Bronchial epithelial cell (primary cell): ENCODE results near the gene ZNF503. TPM values are rescaled to one million over a fixed set of nuclear protein-coding genes. Genes with fewer than 3 reads are reported as not detected.

Experiments used
- DNase-seq: peaks from one replicate; pipeline ENCODE4 v3.0.0-alpha.2; 2010; ENCODE audit warnings: low read depth
- FAIRE-seq: peaks from 2 replicates; lab custom pipeline; 2011; peaks lifted over from hg19 to GRCh38; lab: Jason Lieb, UNC
- H3K27me3 ChIP-seq: 2 replicates; pipeline ENCODE4 v1.5.1; 2011; ENCODE audit warnings: low read length; ENCODE audit not compliant: control insufficient read depth, insufficient read depth
- H3K36me3 ChIP-seq: 2 replicates; pipeline ENCODE4 v1.5.1; 2011; ENCODE audit warnings: low read length; ENCODE audit not compliant: control insufficient read depth, insufficient read depth
- H3K4me3 ChIP-seq: 2 replicates; pipeline ENCODE4 v1.5.1; 2011; ENCODE audit warnings: mild to moderate bottlenecking, low read depth, low read length, control low read depth
- total RNA-seq: library from RNA; depleted of rRNA; stranded (reverse); fragments of >200 nt; gene quantifications from 2 replicates; pipeline ENCODE4 v1.2.1, GENCODE V29; 2014
- TF ChIP-seq, protein P1 (sequence below): IDR thresholded peaks from 2 replicates; pipeline ENCODE4 v1.5.1; 2011; ENCODE audit warnings: mild to moderate bottlenecking, moderate library complexity, low read length, control low read depth, inconsistent platforms; ENCODE audit not compliant: insufficient read depth, severe bottlenecking

ZNF503 gene
- total RNA-seq, 1 donor from 2014 or later = 2.1 TPM

DNA sequence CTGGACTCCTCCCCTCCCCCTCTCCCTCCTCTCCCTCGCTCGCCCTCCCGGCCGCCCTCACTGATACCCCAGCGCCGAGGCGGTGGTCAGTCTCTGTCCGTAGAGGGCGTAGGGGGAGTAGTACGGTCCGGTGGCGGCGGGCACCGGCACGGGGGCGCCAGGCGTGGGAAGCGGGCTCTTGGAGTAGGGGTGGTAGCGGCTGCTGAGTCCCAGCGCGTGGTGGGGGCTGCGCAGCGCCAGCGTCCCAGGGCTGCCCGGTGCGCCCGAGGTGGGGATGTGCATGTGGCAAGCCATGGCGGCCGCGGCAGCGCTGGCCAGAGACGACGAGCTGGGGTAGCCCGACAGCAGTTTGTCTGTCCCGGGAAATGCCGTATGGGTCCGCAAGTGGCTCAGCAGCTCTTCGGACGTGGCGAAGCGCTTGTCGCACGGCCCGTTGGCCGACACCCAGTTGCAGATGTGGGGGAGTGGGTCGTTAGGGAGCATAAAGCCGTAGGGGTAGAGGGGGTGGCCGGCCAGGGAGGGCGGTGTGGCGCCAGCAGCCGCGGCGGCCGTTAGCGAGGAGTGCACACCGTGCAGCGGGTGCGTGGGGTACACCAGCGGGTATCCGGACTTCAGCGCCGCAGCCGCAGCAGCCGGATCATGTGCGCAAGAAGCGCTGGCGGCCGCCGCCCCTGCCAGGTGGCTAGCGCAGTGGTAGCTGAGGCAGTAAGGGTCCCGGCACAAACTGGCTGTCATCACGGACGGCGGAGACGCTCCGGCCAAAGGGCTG is 2.7 kb downstream of the ZNF503 start:
- peak overlapping the region; percentile 95 for H3K4me3 ChIP-seq
- DNase-seq (no peak), FAIRE-seq (no peak)
- TF ChIP-seq, protein P1, sequence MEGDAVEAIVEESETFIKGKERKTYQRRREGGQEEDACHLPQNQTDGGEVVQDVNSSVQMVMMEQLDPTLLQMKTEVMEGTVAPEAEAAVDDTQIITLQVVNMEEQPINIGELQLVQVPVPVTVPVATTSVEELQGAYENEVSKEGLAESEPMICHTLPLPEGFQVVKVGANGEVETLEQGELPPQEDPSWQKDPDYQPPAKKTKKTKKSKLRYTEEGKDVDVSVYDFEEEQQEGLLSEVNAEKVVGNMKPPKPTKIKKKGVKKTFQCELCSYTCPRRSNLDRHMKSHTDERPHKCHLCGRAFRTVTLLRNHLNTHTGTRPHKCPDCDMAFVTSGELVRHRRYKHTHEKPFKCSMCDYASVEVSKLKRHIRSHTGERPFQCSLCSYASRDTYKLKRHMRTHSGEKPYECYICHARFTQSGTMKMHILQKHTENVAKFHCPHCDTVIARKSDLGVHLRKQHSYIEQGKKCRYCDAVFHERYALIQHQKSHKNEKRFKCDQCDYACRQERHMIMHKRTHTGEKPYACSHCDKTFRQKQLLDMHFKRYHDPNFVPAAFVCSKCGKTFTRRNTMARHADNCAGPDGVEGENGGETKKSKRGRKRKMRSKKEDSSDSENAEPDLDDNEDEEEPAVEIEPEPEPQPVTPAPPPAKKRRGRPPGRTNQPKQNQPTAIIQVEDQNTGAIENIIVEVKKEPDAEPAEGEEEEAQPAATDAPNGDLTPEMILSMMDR = no peak
- H3K27me3 ChIP-seq = no peaks in the 10 kb centered on the region
- peaks cover 6% of the 10 kb centered on the region for H3K36me3 ChIP-seq

DNA sequence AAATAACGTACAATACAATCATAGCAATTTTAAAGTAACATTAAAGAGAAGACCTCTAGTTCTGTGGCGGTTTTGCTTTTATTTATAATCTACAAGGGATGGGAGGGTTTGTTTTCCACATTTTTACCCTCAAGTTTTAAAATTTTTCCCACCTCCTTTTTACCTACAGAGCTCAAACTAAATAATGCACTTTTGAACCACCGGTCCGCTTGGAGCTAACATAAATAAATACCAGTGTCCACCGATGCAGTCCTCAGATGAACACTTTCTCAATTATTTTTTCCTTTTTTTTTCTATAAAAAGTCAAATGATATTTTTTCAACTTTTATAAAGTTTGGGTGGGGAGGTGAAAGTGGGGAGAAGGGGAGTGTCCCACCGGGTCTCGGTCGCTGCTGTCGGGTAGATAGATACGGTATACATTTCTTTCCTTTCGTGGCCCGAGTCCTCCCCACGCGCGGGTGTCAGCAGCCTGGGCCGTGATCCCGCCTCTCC is 3.3 kb downstream of the ZNF503 start:
- no peaks in the 10 kb centered on the region for H3K27me3 ChIP-seq
- no peak for DNase-seq
- H3K4me3 ChIP-seq = peak overlapping the region; percentile 95
- H3K36me3 ChIP-seq = peaks cover 6% of the 10 kb centered on the region
- TF ChIP-seq, protein P1 = no peak
- no peak for FAIRE-seq

DNA sequence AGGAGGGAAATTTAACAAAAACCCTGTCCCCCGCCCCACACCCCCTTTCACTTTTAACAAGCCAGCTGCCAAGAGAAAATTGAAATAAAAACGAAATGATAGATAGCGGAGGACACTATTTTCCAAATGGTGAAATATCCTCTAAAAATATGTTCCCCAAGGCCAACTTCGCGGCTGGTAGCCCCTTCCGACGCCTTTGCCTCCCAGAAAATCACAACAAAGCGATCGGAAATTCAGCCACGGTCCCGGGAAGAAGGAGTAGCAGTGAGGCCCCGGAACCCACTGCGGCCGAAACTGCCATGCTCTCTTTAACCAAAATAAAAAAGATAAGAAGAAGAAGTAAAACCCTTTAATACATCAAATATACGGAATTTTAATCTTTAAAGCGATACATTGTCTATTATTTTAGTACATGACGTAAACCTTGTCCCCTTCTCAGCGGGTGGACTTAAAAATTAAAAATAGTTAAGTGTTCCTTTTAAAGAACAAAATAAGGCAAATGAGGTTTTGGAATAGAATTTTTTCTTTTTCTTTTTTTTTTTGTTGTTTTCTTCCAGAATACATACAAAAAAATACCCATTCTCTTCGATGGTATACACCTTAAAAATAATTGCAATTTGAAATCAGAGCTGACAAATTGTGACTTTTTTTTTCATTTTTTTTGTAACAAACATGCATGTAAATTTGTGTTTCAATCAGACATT is 3.9 kb downstream of the ZNF503 start:
- FAIRE-seq (no peak), DNase-seq (no peak)
- TF ChIP-seq, protein P1 = no peak
- H3K4me3 ChIP-seq = peak overlapping the region; percentile 35
- peaks cover 6% of the 10 kb centered on the region for H3K36me3 ChIP-seq
- no peaks in the 10 kb centered on the region for H3K27me3 ChIP-seq

DNA sequence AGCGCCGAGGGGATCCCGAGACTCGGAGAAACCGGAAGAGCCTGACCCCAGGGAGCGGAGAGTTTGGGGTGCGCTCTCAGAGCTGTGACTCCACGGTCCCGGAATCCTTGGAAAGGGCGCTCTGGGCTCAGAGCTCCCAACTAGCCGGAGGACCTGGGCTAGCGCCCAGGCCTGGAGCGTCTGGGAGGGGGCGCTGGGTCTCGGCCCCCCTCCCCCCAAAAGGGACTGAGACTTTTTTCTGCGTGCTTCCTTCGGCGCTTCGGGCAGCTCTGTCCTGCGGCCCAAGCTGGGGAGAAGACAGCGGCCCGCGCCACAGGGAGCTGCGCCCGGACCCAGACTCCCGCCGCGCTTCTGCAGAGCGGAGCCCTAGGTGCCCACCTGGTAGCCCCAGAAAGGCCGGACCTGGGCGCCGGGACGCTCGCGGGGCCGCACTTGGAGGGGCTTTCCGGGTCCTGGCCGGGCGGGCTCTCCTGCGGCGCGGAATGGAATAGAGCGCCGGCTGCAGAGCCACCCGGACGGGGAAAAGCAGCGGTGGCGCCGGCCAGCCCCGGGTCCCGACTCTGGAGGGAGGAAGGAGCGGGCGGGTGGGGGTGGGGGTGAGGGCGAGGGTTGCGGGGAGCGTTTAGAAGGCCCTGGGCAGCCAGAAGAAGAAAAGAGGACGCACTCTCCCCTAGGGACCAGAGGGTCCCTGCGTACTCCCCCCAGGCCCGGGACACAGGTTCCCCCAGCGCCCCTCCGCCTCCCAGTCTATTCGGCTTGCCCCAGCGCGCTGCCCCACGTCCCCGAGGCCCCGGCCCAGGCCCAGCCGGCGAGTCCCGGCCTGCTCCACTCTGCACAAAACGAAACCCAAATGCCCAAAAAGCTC is 4.7 kb downstream of the ZNF503 start:
- Histone ChIP-seq H3K36me3 (peaks cover 6% of the 10 kb centered on the region), H3K27me3 (no peaks in the 10 kb centered on the region), H3K4me3 (peak overlapping the region; percentile 35)
- TF ChIP-seq, protein P1 = no peak
- DNase-seq (no peak), FAIRE-seq (no peak)

DNA sequence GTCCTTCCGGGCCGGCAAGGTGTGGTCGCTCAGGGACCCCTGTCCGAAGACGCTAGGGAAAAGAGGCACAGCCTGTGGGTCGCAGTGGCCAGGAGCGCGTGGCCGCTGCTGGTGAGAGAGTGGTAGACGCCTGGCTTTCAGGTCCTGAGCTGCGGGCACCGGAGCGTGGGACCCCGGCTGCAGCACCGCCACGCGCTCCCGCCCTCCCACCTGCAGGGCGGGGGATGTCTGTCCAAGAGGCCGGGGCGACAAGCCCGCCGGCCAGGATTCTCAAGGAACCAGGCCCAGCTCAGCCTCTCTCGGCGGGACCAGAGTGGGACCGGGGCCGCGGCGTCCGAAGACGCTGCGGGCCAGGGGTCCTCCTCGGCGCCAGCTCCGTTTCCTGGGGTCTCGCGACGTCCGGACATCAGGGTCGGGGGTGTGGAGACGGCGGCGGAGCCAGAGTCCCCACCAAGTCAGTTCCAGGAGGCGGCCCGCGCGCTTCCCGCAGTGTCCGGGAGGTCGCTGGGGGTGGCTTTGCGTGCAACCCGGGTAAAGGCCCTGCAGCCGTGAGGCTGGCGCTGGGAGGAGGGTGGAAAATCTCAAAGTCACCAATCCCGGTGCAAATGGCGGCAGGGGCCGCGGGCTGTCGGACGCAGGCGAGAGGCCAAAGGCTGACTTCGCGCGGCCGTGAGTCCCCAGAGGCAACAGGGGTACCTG is 5.5 kb downstream of the ZNF503 start:
- TF ChIP-seq, protein P1 = no peak
- H3K36me3 ChIP-seq = peaks cover 6% of the 10 kb centered on the region
- H3K4me3 ChIP-seq = peak overlapping the region; percentile 35
- H3K27me3 ChIP-seq = no peaks in the 10 kb centered on the region
- DNase-seq (no peak), FAIRE-seq (no peak)
